C4-2B (cell line): Measurements from ENCODE around the gene CYTH3.
"Not testable (repeated sequence)": the region's sequence is repeated elsewhere in the genome, so short reads cannot be mapped to it uniquely, and the experiment has no call there.

Experiments
- H3K27ac ChIP-seq: fragments of 450-650 bp; 2 replicates; pipeline ENCODE4 v1.5.1; 2017
- CTCF ChIP-seq: fragments of 450-650 bp; conservative IDR thresholded peaks from 2 replicates; pipeline ENCODE4 v1.5.1; 2017; ENCODE audit warnings: mild to moderate bottlenecking
- ZFX ChIP-seq: fragments of 450-650 bp; IDR thresholded peaks from 2 replicates; pipeline ENCODE4 v1.6.1; 2017

The CYTH3 gene

GRCh38 chr7:6307762-6308161 lies 35.3 kb upstream of the CYTH3 start:
- TF ChIP-seq ZFX (no peak), CTCF (no peak)
- no peak overlapping the region for H3K27ac ChIP-seq

DNA sequence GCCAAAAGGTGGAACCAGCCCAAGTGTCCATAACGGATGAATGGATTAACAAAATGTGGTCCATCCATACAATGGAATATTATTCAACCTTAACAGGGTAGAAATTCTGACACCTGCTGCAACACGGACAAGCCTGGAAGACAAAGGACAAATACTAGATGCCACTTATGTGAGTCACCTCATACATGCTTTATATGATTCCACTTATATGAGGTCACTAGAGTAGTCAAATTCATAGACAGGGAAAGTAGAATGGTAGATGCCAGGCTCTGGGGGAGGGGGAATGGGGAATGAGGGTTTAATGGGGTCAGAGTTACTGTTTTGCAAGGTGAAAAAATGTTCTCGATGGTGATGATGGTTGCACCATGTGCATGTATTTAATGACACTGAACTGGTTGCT lies 34.0 kb upstream of the CYTH3 start:
- H3K27ac ChIP-seq = no peak overlapping the region
- TF ChIP-seq CTCF (no peak), ZFX (no peak)

DNA sequence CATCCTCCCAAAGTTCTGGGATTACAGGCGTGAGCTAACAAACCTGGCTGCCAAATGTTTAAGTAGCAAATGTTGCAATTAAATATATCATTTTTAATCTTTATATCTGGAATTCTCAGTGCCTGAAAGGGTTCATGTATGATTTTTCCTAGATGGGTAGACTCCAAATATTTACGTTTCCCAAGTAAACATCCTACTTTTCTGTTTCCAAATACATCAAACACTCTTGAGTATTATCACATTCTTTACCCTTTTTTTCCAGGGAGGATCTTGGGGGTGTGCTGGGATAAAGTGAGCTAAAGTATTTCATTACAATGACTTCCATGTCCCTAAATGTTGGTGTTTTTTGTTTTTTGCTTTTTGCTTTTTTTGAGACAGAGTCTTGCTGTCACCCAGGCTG lies 32.9 kb upstream of the CYTH3 start:
- TF ChIP-seq CTCF (no peak), ZFX (no peak)
- no peak overlapping the region for H3K27ac ChIP-seq

DNA sequence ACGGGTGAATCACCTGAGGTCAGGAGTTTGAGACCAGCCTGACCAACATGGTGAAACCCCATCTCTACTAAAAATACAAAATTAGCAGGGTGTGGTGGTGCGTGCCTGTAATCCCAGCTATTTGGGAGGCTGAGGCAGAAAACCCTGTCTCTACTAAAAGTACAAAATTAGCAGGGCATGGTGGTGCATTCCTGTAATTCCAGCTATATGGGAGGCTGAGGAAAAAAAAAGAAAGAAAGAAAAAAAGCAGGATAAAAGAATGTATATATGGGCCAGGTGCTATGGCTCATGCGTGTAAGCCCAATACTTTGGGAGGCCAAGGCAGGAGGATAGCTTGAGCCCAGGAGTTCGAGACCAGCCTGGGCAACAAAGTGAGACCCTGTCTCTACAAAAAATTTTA lies 29.0 kb upstream of the CYTH3 start:
- H3K27ac ChIP-seq = not testable (repeated sequence)

- H3K27ac ChIP-seq = no peak overlapping the region
- no peak for TF ChIP-seq CTCF
Observed at GRCh38 chr7:6299774-6300173, 27.4 kb upstream of the CYTH3 start.

GRCh38 chr7:6294839-6295238 lies 22.4 kb upstream of the CYTH3 start:
- TF ChIP-seq ZFX (no peak), CTCF (no peak)
- H3K27ac ChIP-seq = no peak overlapping the region

GRCh38 chr7:6293202-6293601 lies 20.8 kb upstream of the CYTH3 start:
- H3K27ac ChIP-seq = no peak overlapping the region
- TF ChIP-seq ZFX (no peak), CTCF (no peak)

- not testable (repeated sequence) for H3K27ac ChIP-seq
Observed at GRCh38 chr7:6291941-6292340, 19.5 kb upstream of the CYTH3 start.

GRCh38 chr7:6291531-6291930 lies 19.1 kb upstream of the CYTH3 start:
- H3K27ac ChIP-seq = no peak overlapping the region
- TF ChIP-seq ZFX = no peak
- no peak for TF ChIP-seq CTCF
